Fibroblast of lung (primary cell): ENCODE data around the gene TLE5. TPM values are rescaled to one million over a fixed set of nuclear protein-coding genes. Genes with fewer than 3 reads are reported as not detected.

Experiments
- DNase-seq, 2 donors: peaks; one replicate each; pipeline versions ENCODE4 v3.0.0 to v3.0.0-alpha.2; 2010; ENCODE audit warnings: low read depth in 2 of 2
- H2AFZ ChIP-seq: 2 replicates; pipeline ENCODE4 v1.5.1; 2012; ENCODE audit warnings: low read length, control low read depth, inconsistent platforms
- H3K27ac ChIP-seq: 2 replicates; pipeline ENCODE4 v1.5.1; 2011; ENCODE audit warnings: low read length, control low read depth; ENCODE audit not compliant: insufficient read depth
- H3K27me3 ChIP-seq: 2 replicates; pipeline ENCODE4 v1.5.1; 2011; ENCODE audit warnings: mild to moderate bottlenecking, low read length; ENCODE audit not compliant: control insufficient read depth, insufficient read depth
- H3K36me3 ChIP-seq: 2 replicates; pipeline ENCODE4 v1.5.1; 2011; ENCODE audit warnings: low read length; ENCODE audit not compliant: control insufficient read depth, insufficient read depth
- H3K4me1 ChIP-seq: 2 replicates; pipeline ENCODE4 v1.5.1; 2011; ENCODE audit warnings: low read length; ENCODE audit not compliant: control insufficient read depth, insufficient read depth; ENCODE audit errors: extremely low read depth
- H3K4me2 ChIP-seq: 2 replicates; pipeline ENCODE4 v1.5.1; 2011; ENCODE audit warnings: low read length, control low read depth; ENCODE audit not compliant: insufficient read depth; ENCODE audit errors: extremely low read depth
- H3K4me3 ChIP-seq, 4 experiments: fragments of 200-600 bp in 1 of 4; sonication (generic) in 1 of 4; replicated peaks in 1 of 4; 2 replicates each; pipeline ENCODE4 v1.5.1; 2011 to 2016; ENCODE audit warnings: low read length in 4 of 4, low read depth in 3 of 4, mild to moderate bottlenecking in 3 of 4, control low read depth in 2 of 4, inconsistent platforms in 1 of 4, mixed read lengths in 1 of 4; ENCODE audit not compliant: insufficient read depth in 1 of 4; ENCODE audit errors: control extremely low read depth in 1 of 4
- H3K79me2 ChIP-seq: 2 replicates; pipeline ENCODE4 v1.5.1; 2012; ENCODE audit warnings: mild to moderate bottlenecking, low read length, inconsistent platforms; ENCODE audit not compliant: control insufficient read depth, insufficient read depth
- H3K9ac ChIP-seq: 2 replicates; pipeline ENCODE4 v1.5.1; 2011; ENCODE audit warnings: mild to moderate bottlenecking, low read length, control low read depth; ENCODE audit not compliant: insufficient read depth
- H3K9me3 ChIP-seq: 2 replicates; pipeline ENCODE4 v1.5.1; 2012; ENCODE audit warnings: low read depth, low read length; ENCODE audit not compliant: control insufficient read depth, insufficient read depth
- H4K20me1 ChIP-seq: 2 replicates; pipeline ENCODE4 v1.5.1; 2011; ENCODE audit warnings: low read length; ENCODE audit not compliant: control insufficient read depth, insufficient read depth; ENCODE audit errors: extremely low read depth
- CTCF ChIP-seq, 2 donors: IDR thresholded peaks in 1 of 2; conservative IDR thresholded peaks in 1 of 2; 1 replicate in 1 of 2; 2 replicates in 1 of 2; pipeline ENCODE4 v1.5.1; 2011 to 2012; ENCODE audit warnings: low read length in 2 of 2, control low read depth in 1 of 2, inconsistent platforms in 1 of 2, low read depth in 1 of 2, mild to moderate bottlenecking in 1 of 2
- EZH2 ChIP-seq: IDR thresholded peaks from 2 replicates; pipeline ENCODE4 v1.5.1; 2012; ENCODE audit warnings: low read length, control low read depth, mild to moderate bottlenecking; ENCODE audit errors: missing control alignments
- polyA plus RNA-seq, 2 donors: library from polyadenylated mRNA; depleted of rRNA in 1 of 2; stranded (reverse) in 1 of 2; unstranded in 1 of 2; fragments of >200 nt; gene quantifications; 2 replicates each; pipeline ENCODE4 v1.2.1, GENCODE V29; 2011 to 2012; ENCODE audit warnings: missing spikeins in 1 of 2
- total RNA-seq: library from RNA; depleted of rRNA; stranded (reverse); fragments of >200 nt; gene quantifications from 2 replicates; pipeline ENCODE4 v1.2.1, GENCODE V29; 2014

TLE5 gene
- total and polyA plus RNA-seq, 2 donors (not counting 1 experiment from before 2014, with no cell fraction given): 173 to 319 TPM

GRCh38 chr19:3020321-3020960 is 41.9 kb downstream of the TLE5 start:
- Histone ChIP-seq H3K4me1 (no peaks in the 10 kb centered on the region), H4K20me1 (no peaks in the 10 kb centered on the region), H3K27ac (no peak overlapping the region), H3K79me2 (no peaks in the 10 kb centered on the region), H3K9me3 (no peaks in the 10 kb centered on the region), H3K4me3 (no peak overlapping the region), H3K27me3 (no peaks in the 10 kb centered on the region), H3K36me3 (no peaks in the 10 kb centered on the region), H3K9ac (no peak overlapping the region), H3K4me2 (no peak overlapping the region), H2AFZ (no peak overlapping the region)
- no peak for TF ChIP-seq EZH2
- no peak for TF ChIP-seq CTCF (conservative IDR thresholded peaks at IDR 0.05 in 1 of 2, IDR thresholded peaks at IDR 0.05 in 1 of 2; ENCODE audit: low read depth in 1 of 2, low read length in 2 of 2)
- no peak for DNase-seq

GRCh38 chr19:3019211-3019854 is 43.0 kb downstream of the TLE5 start:
- no peaks in the 10 kb centered on the region for H3K27me3 ChIP-seq
- H3K27ac ChIP-seq: no peak overlapping the region
- no peak for TF ChIP-seq CTCF (conservative IDR thresholded peaks at IDR 0.05 in 1 of 2, IDR thresholded peaks at IDR 0.05 in 1 of 2; ENCODE audit: low read depth in 1 of 2, low read length in 2 of 2)
- no peak for TF ChIP-seq EZH2
- H3K36me3 ChIP-seq: no peaks in the 10 kb centered on the region
- no peaks in the 10 kb centered on the region for H3K4me1 ChIP-seq
- H3K9ac ChIP-seq: no peak overlapping the region
- no peak overlapping the region for H3K4me3 ChIP-seq
- H2AFZ ChIP-seq: no peak overlapping the region
- no peaks in the 10 kb centered on the region for H4K20me1 ChIP-seq
- no peaks in the 10 kb centered on the region for H3K79me2 ChIP-seq
- no peaks in the 10 kb centered on the region for H3K9me3 ChIP-seq
- no peak overlapping the region for H3K4me2 ChIP-seq
- no peak for DNase-seq

GRCh38 chr19:3017923-3018322 is 44.4 kb downstream of the TLE5 start:
- TF ChIP-seq EZH2 (no peak), CTCF (conservative IDR thresholded peaks at IDR 0.05 in 1 of 2, IDR thresholded peaks at IDR 0.05 in 1 of 2; ENCODE audit: low read depth in 1 of 2, low read length in 2 of 2) (no peak)
- Histone ChIP-seq H3K4me3 (no peak overlapping the region), H3K9me3 (no peaks in the 10 kb centered on the region), H3K27ac (no peak overlapping the region), H2AFZ (no peak overlapping the region), H3K27me3 (no peaks in the 10 kb centered on the region), H3K9ac (no peak overlapping the region), H3K79me2 (no peaks in the 10 kb centered on the region), H3K4me2 (no peak overlapping the region), H3K36me3 (no peaks in the 10 kb centered on the region), H3K4me1 (no peaks in the 10 kb centered on the region), H4K20me1 (no peaks in the 10 kb centered on the region)
- DNase-seq: no peak
